Neutrophil (primary cell): Measurements from ENCODE around the gene RAP1B.

Experiments used
- H3K27ac ChIP-seq: fragments of 200-600 bp; sonication (generic); 2 replicates; pipeline ENCODE4 v1.5.1; 2016; ENCODE audit warnings: mild to moderate bottlenecking, moderate library complexity
- H3K27me3 ChIP-seq: fragments of 200-600 bp; sonication (generic); 2 replicates; pipeline ENCODE4 v1.6.0; 2016; ENCODE audit warnings: mild to moderate bottlenecking
- H3K36me3 ChIP-seq: fragments of 200-600 bp; sonication (generic); 2 replicates; pipeline ENCODE4 v1.5.1; 2017
- H3K4me1 ChIP-seq, 2 experiments: fragments of 200-600 bp in 1 of 2; sonication (generic) in 1 of 2; 1 replicate in 1 of 2; 2 replicates in 1 of 2; pipeline versions ENCODE4 v1.5.1 to v1.6.1; 2013 to 2016; ENCODE audit warnings: low read depth in 1 of 2, low read length in 1 of 2, mild to moderate bottlenecking in 1 of 2, moderate library complexity in 1 of 2; ENCODE audit not compliant: control insufficient read depth in 1 of 2, insufficient read depth in 1 of 2
- H3K4me3 ChIP-seq, 2 experiments: fragments of 200-600 bp in 1 of 2; sonication (generic) in 1 of 2; 1 replicate in 1 of 2; 2 replicates in 1 of 2; pipeline ENCODE4 v1.5.1; 2013 to 2016; ENCODE audit warnings: low read depth in 1 of 2, low read length in 1 of 2, mild to moderate bottlenecking in 1 of 2, moderate library complexity in 1 of 2
- H3K9me3 ChIP-seq: fragments of 200-600 bp; sonication (generic); 2 replicates; pipeline ENCODE4 v1.5.1; 2016
- TF ChIP-seq, protein P1 (sequence below): fragments of 200-600 bp; sonication (generic); IDR thresholded peaks from 2 replicates; pipeline ENCODE4 v1.5.1; 2016; ENCODE audit warnings: antibody characterized with exemption

Gene RAP1B

GRCh38 chr12:68667291-68667690 is 56.6 kb downstream of the RAP1B start:
- Histone ChIP-seq H3K9me3 (no peaks in the 10 kb centered on the region), H3K4me3 (no peak overlapping the region), H3K36me3 (peaks cover 23% of the 10 kb centered on the region), H3K27me3 (no peaks in the 10 kb centered on the region), H3K27ac (no peak overlapping the region), H3K4me1 (no peaks in the 10 kb centered on the region)
- TF ChIP-seq, protein P1, sequence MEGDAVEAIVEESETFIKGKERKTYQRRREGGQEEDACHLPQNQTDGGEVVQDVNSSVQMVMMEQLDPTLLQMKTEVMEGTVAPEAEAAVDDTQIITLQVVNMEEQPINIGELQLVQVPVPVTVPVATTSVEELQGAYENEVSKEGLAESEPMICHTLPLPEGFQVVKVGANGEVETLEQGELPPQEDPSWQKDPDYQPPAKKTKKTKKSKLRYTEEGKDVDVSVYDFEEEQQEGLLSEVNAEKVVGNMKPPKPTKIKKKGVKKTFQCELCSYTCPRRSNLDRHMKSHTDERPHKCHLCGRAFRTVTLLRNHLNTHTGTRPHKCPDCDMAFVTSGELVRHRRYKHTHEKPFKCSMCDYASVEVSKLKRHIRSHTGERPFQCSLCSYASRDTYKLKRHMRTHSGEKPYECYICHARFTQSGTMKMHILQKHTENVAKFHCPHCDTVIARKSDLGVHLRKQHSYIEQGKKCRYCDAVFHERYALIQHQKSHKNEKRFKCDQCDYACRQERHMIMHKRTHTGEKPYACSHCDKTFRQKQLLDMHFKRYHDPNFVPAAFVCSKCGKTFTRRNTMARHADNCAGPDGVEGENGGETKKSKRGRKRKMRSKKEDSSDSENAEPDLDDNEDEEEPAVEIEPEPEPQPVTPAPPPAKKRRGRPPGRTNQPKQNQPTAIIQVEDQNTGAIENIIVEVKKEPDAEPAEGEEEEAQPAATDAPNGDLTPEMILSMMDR = no peak

DNA sequence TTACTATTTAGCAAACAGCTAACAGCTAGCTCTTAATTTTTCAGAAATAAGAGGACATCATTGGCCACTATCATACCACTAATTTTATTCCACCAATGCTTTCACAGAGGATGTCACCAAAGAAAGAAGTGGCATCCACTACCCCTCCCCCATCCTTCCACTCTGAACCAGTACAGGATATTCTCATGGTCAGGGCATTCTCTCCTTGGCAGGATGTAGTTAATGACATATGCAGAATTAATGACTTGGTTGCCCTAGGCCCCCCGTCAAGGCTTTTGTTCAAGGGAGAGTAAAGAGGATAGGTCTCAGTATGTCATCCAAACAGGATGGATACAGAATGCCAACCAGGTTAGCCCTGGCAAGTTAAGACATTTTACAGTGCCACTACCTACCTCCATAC is 57.2 kb downstream of the RAP1B start:
- Histone ChIP-seq H3K27me3 (no peaks in the 10 kb centered on the region), H3K4me1 (no peaks in the 10 kb centered on the region), H3K36me3 (peaks cover 19% of the 10 kb centered on the region), H3K27ac (no peak overlapping the region), H3K4me3 (no peak overlapping the region), H3K9me3 (no peaks in the 10 kb centered on the region)
- TF ChIP-seq, protein P1 = no peak

DNA sequence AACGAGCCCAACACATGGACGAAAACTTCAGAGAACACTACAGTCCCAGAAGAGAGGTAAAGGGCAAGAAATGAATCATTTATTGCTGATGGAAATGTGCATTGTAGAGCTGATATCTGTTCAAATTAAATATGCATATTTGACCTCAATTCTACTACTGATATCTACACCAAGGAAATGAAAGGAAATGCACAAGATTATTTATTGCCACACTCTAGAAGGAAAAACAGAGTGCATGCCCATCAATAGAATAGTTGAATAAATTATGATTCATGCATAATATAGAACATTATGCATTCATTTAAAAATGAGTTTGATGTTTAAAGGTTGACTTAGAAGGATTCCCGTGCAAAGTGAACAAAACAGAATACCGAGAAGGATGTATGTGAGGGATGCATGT is 60.5 kb downstream of the RAP1B start:
- TF ChIP-seq, protein P1 = no peak
- Histone ChIP-seq H3K36me3 (no peaks in the 10 kb centered on the region), H3K9me3 (no peaks in the 10 kb centered on the region), H3K27ac (no peak overlapping the region), H3K4me1 (no peaks in the 10 kb centered on the region), H3K27me3 (no peaks in the 10 kb centered on the region), H3K4me3 (no peak overlapping the region)

DNA sequence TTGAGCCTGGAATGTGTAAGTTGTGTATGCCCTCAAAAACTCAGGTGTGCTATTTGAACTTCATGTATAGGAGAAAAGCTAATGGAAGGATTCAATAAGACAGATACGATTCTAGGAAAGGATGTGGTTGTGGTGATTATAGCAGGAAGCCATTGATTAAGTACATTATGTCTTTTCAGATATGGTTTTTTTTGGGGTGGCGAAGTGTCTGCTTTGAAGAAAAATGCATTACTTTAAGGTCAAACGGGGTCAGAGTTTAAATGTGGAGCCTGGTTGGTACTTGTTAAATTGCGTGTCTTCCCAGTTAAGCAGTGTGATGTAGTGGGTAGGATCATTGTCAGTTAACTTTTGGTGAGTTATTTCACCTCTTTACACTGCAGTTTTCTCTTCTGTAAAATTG is 63.1 kb downstream of the RAP1B start:
- no peak overlapping the region for H3K27ac ChIP-seq

GRCh38 chr12:68674376-68674775 is 63.7 kb downstream of the RAP1B start:
- no peaks in the 10 kb centered on the region for H3K4me1 ChIP-seq
- H3K27me3 ChIP-seq = no peaks in the 10 kb centered on the region
- H3K36me3 ChIP-seq = no peaks in the 10 kb centered on the region
- no peak overlapping the region for H3K27ac ChIP-seq
- TF ChIP-seq, protein P1 = no peak
- no peaks in the 10 kb centered on the region for H3K9me3 ChIP-seq
- H3K4me3 ChIP-seq = no peak overlapping the region

More for the DNA sequence above, 63.1 kb downstream of the RAP1B start:
- Histone ChIP-seq H3K36me3 (no peaks in the 10 kb centered on the region), H3K4me1 (no peaks in the 10 kb centered on the region), H3K27me3 (no peaks in the 10 kb centered on the region), H3K4me3 (no peak overlapping the region), H3K9me3 (no peaks in the 10 kb centered on the region)
- TF ChIP-seq, protein P1 = no peak
